Measurements from ENCODE around the gene SPATA21. TPM values are rescaled to one million over a fixed set of nuclear protein-coding genes. Genes with fewer than 3 reads are reported as not detected.

The SPATA21 gene
- total RNA-seq, 1 donor from 2014 or later, result not detected

GRCh38 chr1:16398371-16398953 is 38.8 kb downstream of the SPATA21 start:
- intact Hi-C loops (cut with micrococcal nuclease), result no loop called here
- Histone ChIP-seq H3K4me1 (peaks cover 26% of the 10 kb centered on the region), H3K36me3 (peaks cover 47% of the 10 kb centered on the region), H3K4me3 (no peak overlapping the region), H3K27ac (replicated peaks) (no peak overlapping the region), H3K9me3 (replicated peaks) (no peaks in the 10 kb centered on the region), H3K27me3 (ENCODE audit: low read depth) (no peaks in the 10 kb centered on the region)
- DNase-seq, result no peak
- TF ChIP-seq CTCF (IDR thresholded peaks at IDR 0.05; ENCODE audit: borderline replicate concordance), result no peak

DNA sequence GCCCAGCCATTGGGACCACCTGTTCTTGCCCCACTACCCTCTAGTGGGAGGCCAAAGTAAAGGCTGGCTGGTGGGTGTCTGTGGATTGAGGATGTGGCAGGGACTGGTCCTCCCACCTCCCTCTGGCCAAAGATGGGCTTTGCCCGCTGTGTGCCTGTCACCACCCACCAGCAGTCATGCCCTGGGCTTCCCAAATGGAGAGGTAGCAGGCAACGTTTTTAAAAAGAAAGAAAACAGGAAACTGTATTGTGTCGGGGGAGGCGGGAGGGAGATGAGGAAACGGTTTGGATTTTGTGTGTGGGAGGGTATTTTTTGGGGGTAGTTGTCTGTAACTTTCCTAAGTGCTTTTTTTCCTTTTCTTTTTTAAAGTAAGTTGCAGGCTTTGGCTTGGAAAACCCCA is 40.1 kb downstream of the SPATA21 start:
- intact Hi-C loops (cut with micrococcal nuclease), result no loop called here
- H3K9me3 ChIP-seq (replicated peaks), result no peaks in the 10 kb centered on the region
- H3K27me3 ChIP-seq (ENCODE audit: low read depth), result no peaks in the 10 kb centered on the region
- peaks cover 50% of the 10 kb centered on the region for H3K36me3 ChIP-seq
- H3K4me3 ChIP-seq, result no peak overlapping the region
- no peak for TF ChIP-seq CTCF (IDR thresholded peaks at IDR 0.05; ENCODE audit: borderline replicate concordance)
- H3K27ac ChIP-seq (replicated peaks), result peak overlapping the region; percentile 16
- peaks cover 39% of the 10 kb centered on the region for H3K4me1 ChIP-seq
- DNase-seq, result no peak

GRCh38 chr1:16396591-16396990 is 40.6 kb downstream of the SPATA21 start:
- TF ChIP-seq CTCF (IDR thresholded peaks at IDR 0.05; ENCODE audit: borderline replicate concordance), result no peak
- intact Hi-C loops (cut with micrococcal nuclease), result no loop called here
- no peak for DNase-seq
- Histone ChIP-seq H3K4me1 (peaks cover 45% of the 10 kb centered on the region), H3K9me3 (replicated peaks) (no peaks in the 10 kb centered on the region), H3K27me3 (ENCODE audit: low read depth) (no peaks in the 10 kb centered on the region), H3K27ac (replicated peaks) (peak overlapping the region; percentile 16), H3K4me3 (no peak overlapping the region), H3K36me3 (peaks cover 50% of the 10 kb centered on the region)

- no peak overlapping the region for H3K4me3 ChIP-seq
- H3K27me3 ChIP-seq (ENCODE audit: low read depth), result no peaks in the 10 kb centered on the region
- no peaks in the 10 kb centered on the region for H3K9me3 ChIP-seq (replicated peaks)
- intact Hi-C loops (cut with micrococcal nuclease), result no loop called here
- peaks cover 50% of the 10 kb centered on the region for H3K36me3 ChIP-seq
- TF ChIP-seq CTCF (IDR thresholded peaks at IDR 0.05; ENCODE audit: borderline replicate concordance), result no peak
- peaks cover 61% of the 10 kb centered on the region for H3K4me1 ChIP-seq
- H3K27ac ChIP-seq (replicated peaks), result no peak overlapping the region
- DNase-seq, result no peak
Observed at GRCh38 chr1:16394977-16395376, 42.2 kb downstream of the SPATA21 start.

DNA sequence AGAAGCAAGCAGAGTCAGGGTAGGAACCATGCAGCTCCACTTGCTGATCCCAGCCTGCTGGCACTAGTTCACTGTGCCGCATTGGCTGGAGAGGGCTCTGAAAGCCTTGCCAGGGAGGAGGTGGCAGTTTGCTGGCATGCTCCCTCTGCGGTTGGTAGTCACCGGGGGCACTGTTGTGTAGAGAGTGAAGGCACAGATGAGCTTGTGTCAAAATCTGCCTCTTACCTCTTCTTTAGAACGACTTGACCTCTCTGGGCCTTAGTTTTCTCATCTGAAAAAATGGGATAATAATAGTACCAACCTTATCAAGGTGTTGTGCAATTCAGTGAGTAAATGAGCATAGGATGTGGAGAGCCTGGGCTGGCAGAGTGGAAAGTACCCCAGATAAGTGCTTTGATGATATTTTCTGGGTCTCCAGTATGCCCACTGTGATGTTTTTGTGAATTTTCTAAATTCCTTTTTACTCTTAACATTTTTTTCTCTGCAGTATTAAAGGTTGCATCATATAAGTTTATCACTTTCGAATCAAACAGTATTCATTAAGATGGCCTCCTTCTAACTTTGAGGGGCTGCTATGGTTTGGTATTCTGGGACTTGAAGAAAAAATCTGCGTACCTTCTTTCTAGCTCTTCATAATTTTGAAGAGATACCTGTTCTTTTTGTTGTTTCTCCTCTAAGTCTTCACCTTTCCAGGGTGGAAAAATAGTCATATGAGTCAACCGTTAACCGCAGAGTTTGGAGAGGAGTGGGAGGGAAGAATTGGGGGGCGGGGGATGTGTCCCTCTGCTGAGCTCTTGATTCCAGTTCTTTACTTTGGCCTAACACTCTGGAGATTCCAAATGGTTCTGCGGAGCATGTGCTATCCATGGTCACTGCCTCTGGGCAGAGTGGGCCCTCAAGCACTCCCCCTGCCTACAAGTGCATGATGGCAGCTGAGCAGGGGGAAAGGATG is 43.4 kb downstream of the SPATA21 start:
- Histone ChIP-seq H3K27me3 (ENCODE audit: low read depth) (no peaks in the 10 kb centered on the region), H3K4me1 (peaks cover 67% of the 10 kb centered on the region), H3K4me3 (no peak overlapping the region), H3K9me3 (replicated peaks) (no peaks in the 10 kb centered on the region), H3K27ac (replicated peaks) (no peak overlapping the region), H3K36me3 (peaks cover 48% of the 10 kb centered on the region)
- TF ChIP-seq CTCF (IDR thresholded peaks at IDR 0.05; ENCODE audit: borderline replicate concordance), result no peak
- intact Hi-C loops (cut with micrococcal nuclease), result no loop called here
- DNase-seq, result no peak

Data from left ventricle myocardium inferior (tissue), 1 donor.